H1 (cell line): ENCODE data around the gene HBS1L. TPM values are rescaled to one million over a fixed set of nuclear protein-coding genes. Genes with fewer than 3 reads are reported as not detected.

ENCODE experiments used
- EP300 ChIP-seq, 2 experiments: IDR thresholded peaks; 1 replicate in 1 of 2; 2 replicates in 1 of 2; pipeline ENCODE4 v1.6.1; 2011 to 2012; ENCODE audit warnings: low read depth in 2 of 2, low read length in 2 of 2, mild to moderate bottlenecking in 2 of 2, borderline replicate concordance in 1 of 2, inconsistent platforms in 1 of 2, moderate library complexity in 1 of 2
- GABPA ChIP-seq: IDR thresholded peaks from 2 replicates; pipeline ENCODE4 v1.6.1; 2011; ENCODE audit warnings: mild to moderate bottlenecking, low read length, moderate library complexity, borderline replicate concordance; ENCODE audit not compliant: insufficient read depth
- POU5F1 ChIP-seq: IDR thresholded peaks from 2 replicates; pipeline ENCODE4 v1.6.1; 2011; ENCODE audit warnings: low read depth, mild to moderate bottlenecking, low read length, moderate library complexity
- RFX5 ChIP-seq: IDR thresholded peaks from 2 replicates; pipeline ENCODE4 v1.6.1; 2011; ENCODE audit warnings: low read depth, low read length, improper control_type of control experiment, borderline replicate concordance
- polyA plus RNA-seq, 7 experiments: library from polyadenylated mRNA; depleted of rRNA in 3 of 7; stranded (reverse) in 5 of 7; unstranded in 2 of 7; fragments of >200 nt in 5 of 7; fragments of 200-250 nt in 2 of 7; gene quantifications; 1 replicate in 5 of 7; 2 replicates in 1 of 7; 4 replicates in 1 of 7; pipeline versions ENCODE4 v1.2.1 to v1.2.3, GENCODE V29; 2011 to 2013; ENCODE audit warnings: missing spikeins in 2 of 7, mixed read lengths in 2 of 7
- total RNA-seq: library from RNA; stranded (reverse); fragmentation: NEBNext Ultra II Directional; extraction: Animal tissue kit (Norgen Biotek cat#: 25700); gene quantifications from 2 replicates; pipeline ENCODE4 v1.2.1, GENCODE V29; 2021

HBS1L gene
- total and polyA plus RNA-seq, 2 of the 8 experiments (the other 6 are each of a cell fraction or from before 2014, with no cell fraction given), result 28.1 to 97.1 TPM

DNA sequence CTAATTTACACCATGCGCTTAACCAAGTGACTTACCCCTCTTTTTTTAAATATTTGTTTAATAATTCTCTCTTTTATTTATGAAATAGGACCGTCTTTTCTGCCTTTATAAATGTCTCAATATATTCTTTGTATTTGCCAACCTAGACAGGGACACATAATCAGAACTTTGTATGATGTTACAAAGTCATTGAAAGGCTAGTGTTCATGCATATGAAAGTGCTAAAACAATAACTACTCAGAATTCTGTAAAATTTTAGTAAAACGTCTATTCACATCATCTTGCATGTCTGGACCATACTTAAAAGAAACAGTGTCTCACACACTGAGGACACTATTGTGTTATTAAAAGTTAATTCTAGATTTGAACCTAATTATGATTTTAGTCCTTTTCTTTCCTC lies 41.1 kb upstream of the HBS1L start (continued):
- TF ChIP-seq GABPA, result no peak
- no peak for TF ChIP-seq RFX5
- TF ChIP-seq POU5F1, result no peak
- no peak for TF ChIP-seq EP300 (IDR thresholded peaks at IDR 0.05; ENCODE audit: borderline replicate concordance in 1 of 2, low read depth in 2 of 2, low read length in 2 of 2)
